Mesothelial cell of epicardium (in vitro differentiated cells): Measurements from ENCODE around the gene RNU1-2. TPM values are rescaled to one million over a fixed set of nuclear protein-coding genes. Genes with fewer than 3 reads are reported as not detected.

Experiments used
- DNase-seq, 2 experiments: peaks; one replicate each; pipeline ENCODE4 v3.0.0; 2021; ENCODE audit warnings: low spot score in 2 of 2; ENCODE audit not compliant: unreplicated experiment in 2 of 2
- H3K27ac Mint-ChIP-seq: 2 replicates; pipeline ENCODE4 v1.8.0; 2021; ENCODE audit warnings: mixed read lengths
- H3K27me3 Mint-ChIP-seq: 2 replicates; pipeline ENCODE4 v1.8.0; 2021; ENCODE audit warnings: low read depth, mixed read lengths
- H3K36me3 Mint-ChIP-seq: 2 replicates; pipeline ENCODE4 v1.8.0; 2021; ENCODE audit warnings: mixed read lengths
- H3K4me1 Mint-ChIP-seq: 2 replicates; pipeline ENCODE4 v1.8.0; 2021; ENCODE audit warnings: mixed read lengths
- H3K4me3 Mint-ChIP-seq: 2 replicates; pipeline ENCODE4 v1.8.0; 2021; ENCODE audit warnings: mild to moderate bottlenecking, moderate library complexity, mixed read lengths
- H3K9me3 Mint-ChIP-seq: 2 replicates; pipeline ENCODE4 v1.8.0; 2021; ENCODE audit warnings: mixed read lengths
- total RNA-seq: library from RNA; stranded (reverse); gene quantifications from 3 replicates; pipeline ENCODE4 v1.2.1, GENCODE V29; 2021
- TF ChIP-seq, protein P1 (sequence below): fragments of 200-600 bp; sonication (generic); IDR thresholded peaks from one replicate; pipeline ENCODE4 v1.5.0; 2021; ENCODE audit warnings: antibody characterized with exemption; ENCODE audit not compliant: unreplicated experiment

Gene RNU1-2
- total RNA-seq, 1 donor from 2014 or later = 3,945 TPM

DNA sequence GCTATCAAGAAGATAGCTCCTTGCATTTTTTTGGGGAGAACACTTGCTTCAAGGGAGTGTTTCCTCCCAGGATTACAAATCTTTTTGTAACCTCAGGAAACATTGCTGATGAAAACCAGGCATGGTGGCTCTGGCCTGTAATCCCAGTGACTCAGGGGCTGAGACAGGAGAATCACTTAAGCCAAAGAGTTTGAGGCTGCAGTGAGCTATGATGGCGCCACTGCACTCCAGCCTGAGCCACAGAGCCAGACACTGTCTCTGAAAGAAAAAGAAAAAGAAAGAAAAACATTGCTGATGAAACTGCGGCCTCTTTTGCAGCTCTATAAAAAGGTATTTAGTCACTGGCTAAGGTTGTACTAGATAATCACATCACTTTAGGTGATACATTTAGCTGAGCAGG lies 7.3 kb downstream of the RNU1-2 start:
- DNase-seq = no peak
- TF ChIP-seq, protein P1, sequence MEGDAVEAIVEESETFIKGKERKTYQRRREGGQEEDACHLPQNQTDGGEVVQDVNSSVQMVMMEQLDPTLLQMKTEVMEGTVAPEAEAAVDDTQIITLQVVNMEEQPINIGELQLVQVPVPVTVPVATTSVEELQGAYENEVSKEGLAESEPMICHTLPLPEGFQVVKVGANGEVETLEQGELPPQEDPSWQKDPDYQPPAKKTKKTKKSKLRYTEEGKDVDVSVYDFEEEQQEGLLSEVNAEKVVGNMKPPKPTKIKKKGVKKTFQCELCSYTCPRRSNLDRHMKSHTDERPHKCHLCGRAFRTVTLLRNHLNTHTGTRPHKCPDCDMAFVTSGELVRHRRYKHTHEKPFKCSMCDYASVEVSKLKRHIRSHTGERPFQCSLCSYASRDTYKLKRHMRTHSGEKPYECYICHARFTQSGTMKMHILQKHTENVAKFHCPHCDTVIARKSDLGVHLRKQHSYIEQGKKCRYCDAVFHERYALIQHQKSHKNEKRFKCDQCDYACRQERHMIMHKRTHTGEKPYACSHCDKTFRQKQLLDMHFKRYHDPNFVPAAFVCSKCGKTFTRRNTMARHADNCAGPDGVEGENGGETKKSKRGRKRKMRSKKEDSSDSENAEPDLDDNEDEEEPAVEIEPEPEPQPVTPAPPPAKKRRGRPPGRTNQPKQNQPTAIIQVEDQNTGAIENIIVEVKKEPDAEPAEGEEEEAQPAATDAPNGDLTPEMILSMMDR = no peak
- H3K9me3 Mint-ChIP-seq = no peaks in the 10 kb centered on the region
- peak overlapping the region; percentile 35 for H3K4me3 Mint-ChIP-seq
- H3K4me1 Mint-ChIP-seq = peaks cover 28% of the 10 kb centered on the region
- no peak overlapping the region for H3K27ac Mint-ChIP-seq
- no peaks in the 10 kb centered on the region for H3K27me3 Mint-ChIP-seq
- no peaks in the 10 kb centered on the region for H3K36me3 Mint-ChIP-seq

DNA sequence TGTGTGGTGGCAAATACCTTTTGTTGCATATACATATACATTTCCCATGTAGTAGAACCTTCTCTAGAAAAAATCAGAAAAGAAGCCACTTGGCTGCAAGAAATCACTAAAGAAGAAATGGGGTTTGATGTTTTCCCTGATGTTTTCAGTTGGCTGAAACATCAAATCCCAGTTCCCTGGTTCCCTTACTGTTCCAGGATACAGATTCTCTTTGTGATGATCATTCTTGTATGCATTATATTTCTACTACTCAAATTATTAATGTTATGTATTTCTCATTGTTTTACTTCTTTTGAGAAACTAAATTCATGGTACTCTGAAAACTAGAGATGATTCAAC lies 7.6 kb downstream of the RNU1-2 start:
- DNase-seq = no peak
- Mint-ChIP-seq H3K36me3 (no peaks in the 10 kb centered on the region), H3K9me3 (no peaks in the 10 kb centered on the region), H3K27ac (no peak overlapping the region), H3K4me3 (no peak overlapping the region), H3K4me1 (peaks cover 25% of the 10 kb centered on the region), H3K27me3 (no peaks in the 10 kb centered on the region)
- TF ChIP-seq, protein P1 = no peak

DNA sequence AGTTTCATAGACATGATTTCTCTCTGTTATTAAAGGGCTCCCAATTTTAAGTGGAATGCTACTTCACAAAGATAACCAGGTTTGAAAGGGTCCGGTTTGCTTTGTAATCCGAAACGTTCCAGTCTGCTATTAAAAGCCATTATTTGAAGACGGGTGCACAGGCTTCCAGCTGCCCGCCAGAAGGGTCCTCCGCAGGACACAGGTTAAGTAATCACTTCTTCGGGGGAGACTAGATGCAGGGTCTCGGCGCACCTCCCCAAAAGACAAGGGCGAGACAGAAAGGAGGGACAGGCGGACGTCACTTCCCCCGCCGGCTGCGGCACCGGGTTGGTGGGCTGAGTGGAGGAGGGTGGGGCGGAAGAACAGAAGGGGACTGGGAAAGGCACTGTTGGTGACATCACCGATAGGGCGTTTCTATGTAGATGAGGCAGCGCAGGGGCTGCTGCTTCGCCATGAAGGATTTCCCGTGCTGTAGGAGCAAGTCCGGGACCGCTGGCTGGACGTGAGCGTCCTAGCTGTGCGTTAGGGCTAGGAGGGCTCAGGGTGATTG lies 8.9 kb downstream of the RNU1-2 start:
- Mint-ChIP-seq H3K4me1 (peaks cover 25% of the 10 kb centered on the region), H3K36me3 (no peaks in the 10 kb centered on the region), H3K9me3 (no peaks in the 10 kb centered on the region), H3K4me3 (no peak overlapping the region), H3K27me3 (no peaks in the 10 kb centered on the region), H3K27ac (no peak overlapping the region)
- TF ChIP-seq, protein P1 = no peak
- DNase-seq = peak; percentile 90 to 93

DNA sequence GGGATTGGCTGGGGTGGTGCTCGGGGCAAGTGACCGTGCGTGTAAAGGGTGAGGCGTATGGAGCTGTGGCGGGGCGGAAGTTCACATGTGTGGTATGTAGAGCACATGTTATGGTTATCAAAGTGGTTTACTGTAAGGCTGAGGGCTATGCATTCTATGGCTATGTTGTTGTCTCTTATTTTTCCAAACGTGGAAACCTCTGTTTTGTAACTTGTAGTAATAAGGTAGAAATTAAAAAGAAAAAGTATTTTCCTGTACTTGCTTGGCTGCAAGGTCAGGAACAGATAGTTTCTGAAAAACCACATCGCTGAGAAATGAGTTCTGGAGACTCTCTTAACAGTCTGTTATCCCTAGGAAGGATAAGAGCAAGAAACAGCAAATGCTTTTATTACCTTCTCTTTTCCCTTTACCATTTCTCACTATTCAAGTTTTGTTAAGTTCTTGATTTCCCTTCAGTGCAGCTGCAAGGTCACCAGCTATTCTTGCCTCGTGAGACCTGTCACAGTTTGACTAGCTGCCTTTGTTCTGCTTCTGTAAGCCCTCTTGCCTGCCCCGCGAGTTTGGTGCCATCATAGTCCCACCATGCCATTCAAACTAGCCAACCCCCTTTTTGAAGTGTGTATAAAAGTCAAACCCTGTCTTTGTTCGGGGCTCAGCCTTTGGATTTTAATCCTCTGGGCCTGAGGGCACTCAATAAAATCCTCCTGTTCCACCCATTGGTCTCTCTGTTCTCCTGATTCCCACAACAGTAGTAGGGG lies 9.5 kb downstream of the RNU1-2 start:
- TF ChIP-seq, protein P1 = no peak

DNA sequence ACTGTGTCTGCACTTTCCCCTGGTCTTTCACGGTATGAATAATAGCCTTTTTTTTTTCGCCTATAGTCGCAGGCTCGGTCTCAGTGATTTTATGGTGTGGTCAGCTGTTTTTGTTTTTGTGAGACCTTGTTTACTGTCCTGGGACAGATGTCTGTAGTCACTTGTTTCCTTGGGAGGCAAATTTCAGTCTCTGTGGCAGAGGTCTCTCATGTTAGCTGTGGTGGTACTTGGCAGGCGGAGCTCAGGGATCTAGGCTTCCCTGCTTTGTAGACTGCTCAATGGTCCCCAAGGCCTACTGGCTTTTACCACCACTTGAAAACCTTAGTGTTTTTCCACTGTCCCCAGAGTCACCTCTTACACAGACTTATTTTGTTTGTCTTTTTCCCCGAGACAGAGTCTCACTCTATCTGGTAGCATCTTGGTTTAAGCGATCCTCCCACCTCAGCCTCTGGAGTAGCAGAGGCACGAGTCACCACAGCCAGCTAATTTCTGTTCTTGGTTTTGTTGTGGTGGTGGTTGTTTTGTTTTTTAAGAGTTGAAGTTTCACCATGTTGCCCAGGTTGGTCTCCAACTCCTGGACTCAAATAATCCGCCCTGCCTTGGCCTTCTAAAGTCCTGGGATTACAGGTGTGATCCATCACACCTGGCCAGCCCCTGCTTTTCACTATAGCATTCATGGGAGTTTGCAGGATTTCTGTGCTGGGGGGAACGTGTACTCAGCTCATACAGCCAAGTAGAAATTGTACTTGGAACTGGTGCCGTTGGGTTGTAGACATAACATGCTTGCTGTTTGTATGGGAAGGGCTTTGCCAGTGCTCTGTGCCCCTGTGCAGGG lies 10.3 kb downstream of the RNU1-2 start:
- TF ChIP-seq, protein P1 = no peak
- Mint-ChIP-seq H3K27me3 (no peaks in the 10 kb centered on the region), H3K36me3 (no peaks in the 10 kb centered on the region), H3K9me3 (no peaks in the 10 kb centered on the region), H3K4me1 (peaks cover 21% of the 10 kb centered on the region), H3K27ac (no peak overlapping the region), H3K4me3 (no peak overlapping the region)
- no peak for DNase-seq

More for the DNA sequence above, 9.5 kb downstream of the RNU1-2 start:
- Mint-ChIP-seq H3K9me3 (no peaks in the 10 kb centered on the region), H3K4me1 (peaks cover 26% of the 10 kb centered on the region), H3K36me3 (no peaks in the 10 kb centered on the region), H3K27ac (no peak overlapping the region), H3K27me3 (no peaks in the 10 kb centered on the region), H3K4me3 (no peak overlapping the region)
- no peak for DNase-seq
